Rectal smooth muscle tissue (tissue), 1 donor: ENCODE data around the gene JAG2.

Source experiments
- H3K27ac ChIP-seq: one replicate; pipeline ENCODE4 v1.7.0; 2013; ENCODE audit warnings: low read depth, low read length, inconsistent platforms
- H3K27me3 ChIP-seq: one replicate; pipeline ENCODE4 v1.7.0; 2013; ENCODE audit warnings: low read length; ENCODE audit not compliant: control insufficient read depth, insufficient read depth
- H3K36me3 ChIP-seq: one replicate; pipeline ENCODE4 v1.7.0; 2013; ENCODE audit warnings: low read length; ENCODE audit not compliant: control insufficient read depth, insufficient read depth
- H3K4me1 ChIP-seq: one replicate; pipeline ENCODE4 v1.7.0; 2013; ENCODE audit warnings: low read length; ENCODE audit not compliant: control insufficient read depth, insufficient read depth
- H3K4me3 ChIP-seq: one replicate; pipeline ENCODE4 v1.7.0; 2013; ENCODE audit warnings: low read length
- H3K9ac ChIP-seq: one replicate; pipeline ENCODE4 v1.7.0; 2013; ENCODE audit warnings: low read length

Gene JAG2

GRCh38 chr14:105177082-105177481, 8.5 kb upstream of the JAG2 start:
- Histone ChIP-seq H3K9ac (no peak overlapping the region), H3K36me3 (no peaks in the 10 kb centered on the region), H3K4me1 (no peaks in the 10 kb centered on the region), H3K27me3 (no peaks in the 10 kb centered on the region), H3K27ac (no peak overlapping the region), H3K4me3 (no peak overlapping the region)

- H3K9ac ChIP-seq = no peak overlapping the region
- no peak overlapping the region for H3K4me3 ChIP-seq
- no peaks in the 10 kb centered on the region for H3K27me3 ChIP-seq
- no peaks in the 10 kb centered on the region for H3K4me1 ChIP-seq
- no peak overlapping the region for H3K27ac ChIP-seq
- no peaks in the 10 kb centered on the region for H3K36me3 ChIP-seq
Measured at GRCh38 chr14:105176513-105176912, 7.9 kb upstream of the JAG2 start.

GRCh38 chr14:105173901-105174894, 5.6 kb upstream of the JAG2 start:
- Histone ChIP-seq H3K9ac (no peak overlapping the region), H3K27me3 (peaks cover 7% of the 10 kb centered on the region), H3K36me3 (no peaks in the 10 kb centered on the region), H3K4me1 (no peaks in the 10 kb centered on the region), H3K27ac (no peak overlapping the region), H3K4me3 (no peak overlapping the region)

- Histone ChIP-seq H3K9ac (no peak overlapping the region), H3K36me3 (no peaks in the 10 kb centered on the region), H3K27ac (no peak overlapping the region), H3K27me3 (peaks cover 11% of the 10 kb centered on the region), H3K4me1 (no peaks in the 10 kb centered on the region), H3K4me3 (no peak overlapping the region)
Measured at GRCh38 chr14:105173145-105173544, 4.6 kb upstream of the JAG2 start.

- H3K27ac ChIP-seq = no peak overlapping the region
- no peaks in the 10 kb centered on the region for H3K36me3 ChIP-seq
- no peak overlapping the region for H3K9ac ChIP-seq
- H3K4me3 ChIP-seq = no peak overlapping the region
- peaks cover 11% of the 10 kb centered on the region for H3K27me3 ChIP-seq
- no peaks in the 10 kb centered on the region for H3K4me1 ChIP-seq
Measured at GRCh38 chr14:105172476-105172875, 3.9 kb upstream of the JAG2 start.

- H3K27ac ChIP-seq = no peak overlapping the region
- no peaks in the 10 kb centered on the region for H3K4me1 ChIP-seq
- no peak overlapping the region for H3K4me3 ChIP-seq
- H3K9ac ChIP-seq = no peak overlapping the region
- no peaks in the 10 kb centered on the region for H3K36me3 ChIP-seq
- H3K27me3 ChIP-seq = peaks cover 11% of the 10 kb centered on the region
Measured at GRCh38 chr14:105171004-105171673, 2.6 kb upstream of the JAG2 start.

- H3K4me3 ChIP-seq = no peak overlapping the region
- H3K36me3 ChIP-seq = no peaks in the 10 kb centered on the region
- no peak overlapping the region for H3K27ac ChIP-seq
- H3K27me3 ChIP-seq = peaks cover 11% of the 10 kb centered on the region
- no peaks in the 10 kb centered on the region for H3K4me1 ChIP-seq
- H3K9ac ChIP-seq = no peak overlapping the region
Measured at GRCh38 chr14:105169776-105170655, 1.4 kb upstream of the JAG2 start.

GRCh38 chr14:105168979-105169507, 467 bp upstream of the JAG2 start:
- H3K27me3 ChIP-seq = peaks cover 11% of the 10 kb centered on the region
- H3K36me3 ChIP-seq = no peaks in the 10 kb centered on the region
- H3K4me3 ChIP-seq = peak overlapping the region; percentile 36
- no peak overlapping the region for H3K27ac ChIP-seq
- H3K9ac ChIP-seq = no peak overlapping the region
- H3K4me1 ChIP-seq = no peaks in the 10 kb centered on the region

- H3K4me3 ChIP-seq = peak overlapping the region; percentile 59
- H3K36me3 ChIP-seq = no peaks in the 10 kb centered on the region
- peaks cover 11% of the 10 kb centered on the region for H3K27me3 ChIP-seq
- no peak overlapping the region for H3K9ac ChIP-seq
- no peaks in the 10 kb centered on the region for H3K4me1 ChIP-seq
- H3K27ac ChIP-seq = no peak overlapping the region
Measured at GRCh38 chr14:105168093-105168420, 519 bp downstream of the JAG2 start.

- H3K36me3 ChIP-seq = no peaks in the 10 kb centered on the region
- peak overlapping the region; percentile 59 for H3K4me3 ChIP-seq
- no peak overlapping the region for H3K9ac ChIP-seq
- no peak overlapping the region for H3K27ac ChIP-seq
- peaks cover 11% of the 10 kb centered on the region for H3K27me3 ChIP-seq
- no peaks in the 10 kb centered on the region for H3K4me1 ChIP-seq
Measured at GRCh38 chr14:105167303-105168092, 1.1 kb downstream of the JAG2 start.

- no peaks in the 10 kb centered on the region for H3K4me1 ChIP-seq
- H3K27me3 ChIP-seq = peaks cover 11% of the 10 kb centered on the region
- H3K27ac ChIP-seq = no peak overlapping the region
- no peaks in the 10 kb centered on the region for H3K36me3 ChIP-seq
- no peak overlapping the region for H3K9ac ChIP-seq
- no peak overlapping the region for H3K4me3 ChIP-seq
Measured at GRCh38 chr14:105166571-105167302, 1.8 kb downstream of the JAG2 start.
